Hematopoietic multipotent progenitor cell treated with erythropoietin and hydrocortisone succinate and interleukin-3 and kit ligand, for 17 days (in vitro differentiated cells): Measurements from ENCODE around the gene MYO1E.
"Not testable (repeated sequence)": the region's sequence is repeated elsewhere in the genome, so short reads cannot be mapped to it uniquely, and the experiment has no call there.

Experiments used
- DNase-seq: peaks from one replicate; pipeline ENCODE4 v3.0.0-alpha.2; 2015; ENCODE audit warnings: low spot score

MYO1E gene

GRCh38 chr15:59131969-59132562 is 240.6 kb downstream of the MYO1E start:
- DNase-seq: no peak

GRCh38 chr15:59131456-59131855 is 241.2 kb downstream of the MYO1E start:
- no peak for DNase-seq

GRCh38 chr15:59127255-59127654 is 245.4 kb downstream of the MYO1E start:
- DNase-seq: not testable (repeated sequence)

GRCh38 chr15:59125683-59126082 is 247.0 kb downstream of the MYO1E start:
- DNase-seq: not testable (repeated sequence)

- no peak for DNase-seq
Measured at GRCh38 chr15:59124261-59124660, 248.4 kb downstream of the MYO1E start.

GRCh38 chr15:59120937-59121336 is 251.7 kb downstream of the MYO1E start:
- no peak for DNase-seq

- DNase-seq: no peak
Measured at GRCh38 chr15:59119625-59120024, 253.0 kb downstream of the MYO1E start.

GRCh38 chr15:59116771-59117170 is 255.9 kb downstream of the MYO1E start:
- DNase-seq: no peak

- no peak for DNase-seq
Measured at GRCh38 chr15:59116141-59116540, 256.5 kb downstream of the MYO1E start.

- DNase-seq: no peak
Measured at GRCh38 chr15:59115047-59115446, 257.6 kb downstream of the MYO1E start.

GRCh38 chr15:59111251-59111650 is 261.4 kb downstream of the MYO1E start:
- peak; percentile 16 for DNase-seq

GRCh38 chr15:59105854-59106253 is 266.8 kb downstream of the MYO1E start:
- DNase-seq: peak; percentile 13

- DNase-seq: peak; percentile 90
Measured at GRCh38 chr15:59104912-59105732, 267.5 kb downstream of the MYO1E start, which contains the start of gene CCNB2. Gene CCNB2, plus strand, starts transcription at chr15:59105146. Its CDS starts 123 bp downstream, at chr15:59105269.

- no peak for DNase-seq
Measured at GRCh38 chr15:59104602-59104911, 268.1 kb downstream of the MYO1E start.

- no peak for DNase-seq
Measured at GRCh38 chr15:59099162-59099685, 273.4 kb downstream of the MYO1E start.

GRCh38 chr15:59096429-59096828 is 276.2 kb downstream of the MYO1E start:
- DNase-seq: no peak

- no peak for DNase-seq
Measured at GRCh38 chr15:59094077-59094476, 278.6 kb downstream of the MYO1E start.

- DNase-seq: no peak
Measured at GRCh38 chr15:59087731-59088130, 284.9 kb downstream of the MYO1E start.
